ENCODE data around the gene SLC1A5.

SLC1A5 gene

GRCh38 chr19:46737761-46738171 lies 50.6 kb downstream of the SLC1A5 start:
- H3K4me3 ChIP-seq (ENCODE audit: low read depth, low read length), result no peak overlapping the region
- TF ChIP-seq CTCF (IDR thresholded peaks at IDR 0.05; ENCODE audit: control insufficient read depth, extremely low read depth, insufficient read depth), result no peak
- DNase-seq (ENCODE audit: low read depth), result no peak

GRCh38 chr19:46737298-46737654 lies 51.1 kb downstream of the SLC1A5 start:
- no peak for TF ChIP-seq CTCF (IDR thresholded peaks at IDR 0.05; ENCODE audit: control insufficient read depth, extremely low read depth, insufficient read depth)
- H3K4me3 ChIP-seq (ENCODE audit: low read depth, low read length), result no peak overlapping the region
- no peak for DNase-seq (ENCODE audit: low read depth)

- TF ChIP-seq CTCF (IDR thresholded peaks at IDR 0.05; ENCODE audit: control insufficient read depth, extremely low read depth, insufficient read depth), result no peak
- H3K4me3 ChIP-seq (ENCODE audit: low read depth, low read length), result no peak overlapping the region
- no peak for DNase-seq (ENCODE audit: low read depth)
Measured at GRCh38 chr19:46736531-46737297, 51.7 kb downstream of the SLC1A5 start.

GRCh38 chr19:46733690-46734292 lies 54.6 kb downstream of the SLC1A5 start:
- DNase-seq (ENCODE audit: low read depth), result no peak
- H3K4me3 ChIP-seq (ENCODE audit: low read depth, low read length), result no peak overlapping the region
- no peak for TF ChIP-seq CTCF (IDR thresholded peaks at IDR 0.05; ENCODE audit: control insufficient read depth, extremely low read depth, insufficient read depth)

- DNase-seq (ENCODE audit: low read depth), result no peak
- no peak for TF ChIP-seq CTCF (IDR thresholded peaks at IDR 0.05; ENCODE audit: control insufficient read depth, extremely low read depth, insufficient read depth)
- H3K4me3 ChIP-seq (ENCODE audit: low read depth, low read length), result no peak overlapping the region
Measured at GRCh38 chr19:46732966-46733689, 55.3 kb downstream of the SLC1A5 start.

GRCh38 chr19:46732172-46732938 lies 56.0 kb downstream of the SLC1A5 start:
- DNase-seq (ENCODE audit: low read depth), result no peak
- no peak for TF ChIP-seq CTCF (IDR thresholded peaks at IDR 0.05; ENCODE audit: control insufficient read depth, extremely low read depth, insufficient read depth)
- no peak overlapping the region for H3K4me3 ChIP-seq (ENCODE audit: low read depth, low read length)

Data from LNCaP clone FGC (cell line).